ENCODE data around the gene ARHGEF37.
"Not testable (repeated sequence)": the region's sequence is repeated elsewhere in the genome, so short reads cannot be mapped to it uniquely, and the experiment has no call there.

Gene ARHGEF37

DNA sequence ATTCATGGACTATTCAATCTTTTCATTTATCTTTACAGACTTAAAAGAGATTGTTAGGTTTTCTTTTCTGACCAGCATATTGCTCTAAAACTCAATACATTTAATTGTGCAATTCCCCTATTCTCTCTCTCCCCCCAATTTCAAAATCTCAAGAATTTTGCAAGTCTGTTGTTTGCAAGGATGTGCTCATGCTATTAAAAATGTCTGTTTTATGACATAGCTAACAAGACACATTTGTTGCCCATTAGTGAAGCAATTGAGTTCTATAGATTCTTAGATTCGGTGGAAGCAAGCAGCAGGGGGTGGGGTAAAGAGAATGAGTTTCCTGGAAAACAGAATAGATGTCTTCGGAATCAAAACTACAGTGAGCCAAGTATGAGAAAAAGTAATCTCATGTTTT is 21.6 kb upstream of the ARHGEF37 start:
- in situ Hi-C loops (cut with MboI; ENCODE audit: low pct_unique_long_range_greater_than_20kb, low sequenced_read_pairs), result loop anchor here (10.0 kb wide), 1 partner anchor 115 kb away; no protein-coding TSS in a partner anchor

DNA sequence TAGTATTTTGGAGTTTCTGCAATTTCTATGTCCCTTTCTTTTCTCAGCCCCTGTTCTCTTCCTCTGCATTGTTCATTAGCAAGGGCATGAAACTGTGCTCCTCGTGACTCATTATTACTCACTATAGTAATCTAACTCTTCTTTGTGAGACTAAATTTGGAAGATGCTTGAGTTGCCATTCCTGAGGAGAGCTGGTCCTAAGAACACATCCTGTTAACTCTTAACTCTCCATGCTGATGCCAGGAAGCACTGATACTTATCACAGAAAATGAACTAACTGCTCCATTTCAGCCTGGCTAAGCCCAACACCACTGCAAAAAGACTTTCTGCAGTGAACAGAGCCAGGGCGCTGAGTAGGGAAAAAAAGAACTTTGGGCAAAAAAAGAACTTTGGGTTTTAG is 19.4 kb upstream of the ARHGEF37 start:
- in situ Hi-C loops (cut with MboI; ENCODE audit: low pct_unique_long_range_greater_than_20kb, low sequenced_read_pairs), result no loop called here
- no peak for DNase-seq

More for the DNA sequence above, 21.6 kb upstream of the ARHGEF37 start:
- no peak for DNase-seq

DNA sequence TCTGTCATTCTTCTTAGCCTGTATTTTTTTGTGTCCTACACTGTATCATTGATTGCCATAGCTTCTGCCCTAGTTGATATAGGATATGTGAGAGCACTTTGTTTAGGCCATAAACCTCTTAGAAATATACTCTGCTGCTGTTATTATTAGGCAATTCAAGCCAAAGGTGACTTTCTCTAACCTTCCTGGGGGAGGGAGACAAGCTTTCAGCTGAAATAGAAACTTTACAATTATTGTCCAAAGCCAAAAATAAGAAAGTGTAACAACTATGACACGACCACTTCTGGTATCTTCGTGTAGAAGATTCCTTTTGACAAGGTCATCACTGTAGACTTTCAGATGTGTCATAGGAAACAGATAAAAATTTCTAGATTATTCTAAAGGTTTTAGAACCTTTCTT is 17.8 kb upstream of the ARHGEF37 start:
- in situ Hi-C loops (cut with MboI; ENCODE audit: low pct_unique_long_range_greater_than_20kb, low sequenced_read_pairs), result no loop called here
- no peak for DNase-seq

DNA sequence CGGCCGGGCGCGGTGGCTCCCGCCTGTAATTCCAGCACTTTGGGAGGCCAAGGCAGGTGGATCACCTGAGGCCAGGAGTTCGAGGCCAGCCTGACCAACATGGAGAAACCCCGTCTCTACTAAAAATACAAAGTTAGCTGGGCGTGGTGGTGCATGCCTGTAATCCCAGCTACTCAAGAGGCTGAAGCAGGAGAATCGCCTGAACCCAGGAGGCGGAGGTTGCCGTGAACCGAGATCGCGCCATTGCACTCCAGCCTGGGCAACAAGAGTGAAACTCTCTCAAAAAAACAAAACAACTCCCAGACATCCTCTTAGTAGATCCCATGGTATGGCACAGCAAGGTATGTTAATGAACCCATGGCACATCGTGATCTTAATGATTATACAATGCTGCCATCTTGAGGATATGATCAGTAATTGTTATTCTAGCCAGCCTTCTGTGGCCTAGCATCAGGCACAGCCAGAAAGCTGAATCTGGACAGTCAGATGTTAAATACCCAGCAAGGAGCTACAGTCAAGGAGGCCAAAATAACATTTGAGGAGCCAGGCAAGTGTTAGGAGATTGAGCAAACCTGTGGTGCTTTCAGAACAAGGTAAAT is 16.7 kb upstream of the ARHGEF37 start:
- in situ Hi-C loops (cut with MboI; ENCODE audit: low pct_unique_long_range_greater_than_20kb, low sequenced_read_pairs), result not testable (repeated sequence)
- peak; percentile 73 for DNase-seq

DNA sequence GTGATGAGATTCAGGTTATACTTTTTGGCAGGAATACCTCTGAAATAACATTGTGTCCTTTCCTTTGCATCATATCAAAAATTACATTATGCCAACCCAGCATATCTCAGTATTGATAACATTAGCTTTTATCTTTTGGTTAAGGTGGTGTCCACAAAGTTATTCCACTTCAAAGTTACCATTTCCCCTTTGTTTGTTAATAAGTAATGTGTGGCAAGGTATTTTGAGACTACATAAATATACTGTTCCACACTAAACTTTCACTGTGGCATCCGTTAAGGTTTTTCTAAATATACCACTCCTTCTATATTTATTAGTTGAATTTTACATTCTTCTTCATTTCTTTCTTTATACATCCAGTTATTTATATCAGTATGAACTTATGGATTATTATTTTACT is 14.1 kb upstream of the ARHGEF37 start:
- in situ Hi-C loops (cut with MboI; ENCODE audit: low pct_unique_long_range_greater_than_20kb, low sequenced_read_pairs), result no loop called here
- no peak for DNase-seq

DNA sequence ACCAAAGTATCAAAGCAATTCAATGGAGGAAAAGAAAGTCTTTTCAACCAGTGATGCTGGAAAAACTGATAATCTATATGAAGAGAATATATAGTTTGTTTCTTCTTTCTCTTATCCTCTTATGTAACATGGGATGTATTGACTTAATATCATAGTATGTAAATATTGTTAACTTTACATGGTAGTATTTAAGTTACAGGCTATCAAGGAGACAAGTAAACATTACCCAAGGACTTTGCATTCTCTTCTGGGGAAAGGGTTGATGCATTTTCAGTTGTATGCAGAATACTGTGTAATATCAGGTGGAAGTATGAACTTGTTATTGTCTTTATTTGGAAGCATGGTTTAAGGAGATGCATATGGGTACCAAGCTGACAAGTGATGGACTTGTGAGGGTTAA is 9.1 kb upstream of the ARHGEF37 start:
- in situ Hi-C loops (cut with MboI; ENCODE audit: low pct_unique_long_range_greater_than_20kb, low sequenced_read_pairs), result no loop called here
- no peak for DNase-seq

DNA sequence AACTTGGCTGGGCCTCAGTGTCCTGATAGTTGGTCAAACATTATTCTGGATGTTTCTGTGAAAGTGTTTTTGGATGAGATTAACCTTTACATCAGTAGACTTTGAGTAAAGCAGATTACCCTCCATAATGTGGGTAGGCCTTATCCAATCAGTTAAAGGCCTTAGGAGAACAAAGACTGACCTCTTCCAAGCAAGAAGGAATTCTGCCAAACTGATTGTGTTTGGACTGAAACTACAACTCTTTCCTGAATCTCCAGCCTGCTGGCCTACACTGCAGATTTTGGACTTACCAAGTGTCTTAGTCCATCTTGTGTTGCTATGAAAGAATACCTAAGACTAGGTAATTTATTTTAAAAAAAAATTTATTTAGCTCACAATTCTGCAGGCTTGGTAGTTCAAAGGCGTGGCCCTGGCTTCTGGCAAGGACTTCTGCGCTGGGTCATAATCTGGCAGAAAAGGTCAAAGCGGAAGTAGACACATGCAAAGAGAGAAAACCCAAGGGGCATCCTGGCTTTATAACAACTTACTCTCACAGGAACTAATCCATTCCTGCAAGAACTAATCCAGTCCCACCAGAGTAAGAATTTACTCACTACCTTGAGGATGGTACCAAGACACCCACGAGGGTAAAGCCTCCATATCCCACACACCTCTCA is 8.6 kb upstream of the ARHGEF37 start:
- in situ Hi-C loops (cut with MboI; ENCODE audit: low pct_unique_long_range_greater_than_20kb, low sequenced_read_pairs), result no loop called here
- no peak for DNase-seq

DNA sequence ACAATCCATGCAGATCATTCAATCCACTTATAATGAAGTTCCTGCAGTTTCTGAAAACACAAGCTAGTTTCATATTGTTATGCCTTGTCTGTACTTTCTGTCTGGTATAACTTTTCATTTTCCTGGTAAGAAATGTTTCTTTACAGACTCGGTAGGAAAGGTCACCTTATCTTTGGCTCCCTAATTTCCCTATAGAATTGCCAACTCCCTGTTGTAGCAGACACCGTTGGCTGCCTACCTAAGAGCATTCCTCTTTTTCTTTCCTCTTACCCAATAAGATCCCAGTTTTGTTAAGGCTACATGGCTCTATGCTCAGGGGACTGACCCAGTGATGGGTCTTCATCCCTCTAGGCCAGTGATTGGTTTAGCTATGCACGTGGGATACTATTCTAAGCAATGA is 6.2 kb upstream of the ARHGEF37 start:
- in situ Hi-C loops (cut with MboI; ENCODE audit: low pct_unique_long_range_greater_than_20kb, low sequenced_read_pairs), result no loop called here
- DNase-seq, result no peak

DNA sequence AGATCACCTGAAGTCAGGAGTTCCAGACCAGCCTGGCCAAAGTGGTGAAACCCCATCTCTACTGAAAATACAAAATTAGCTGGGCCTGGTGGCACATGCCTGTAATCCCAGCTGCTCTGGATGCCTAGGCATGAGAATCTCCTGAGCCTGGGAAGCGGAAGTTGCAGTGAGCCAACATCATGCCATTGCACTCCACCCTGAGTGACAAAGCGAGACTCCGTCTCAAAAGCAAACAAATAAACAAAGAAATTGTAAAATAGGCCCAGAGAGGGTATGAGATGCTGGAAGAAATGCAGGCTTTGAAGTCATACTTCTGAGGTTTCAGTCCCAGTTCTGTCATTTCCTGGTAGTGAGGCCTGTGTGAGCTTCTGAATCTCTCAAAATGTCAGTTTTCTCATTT is 5.3 kb upstream of the ARHGEF37 start:
- DNase-seq, result no peak
- in situ Hi-C loops (cut with MboI; ENCODE audit: low pct_unique_long_range_greater_than_20kb, low sequenced_read_pairs), result no loop called here

DNA sequence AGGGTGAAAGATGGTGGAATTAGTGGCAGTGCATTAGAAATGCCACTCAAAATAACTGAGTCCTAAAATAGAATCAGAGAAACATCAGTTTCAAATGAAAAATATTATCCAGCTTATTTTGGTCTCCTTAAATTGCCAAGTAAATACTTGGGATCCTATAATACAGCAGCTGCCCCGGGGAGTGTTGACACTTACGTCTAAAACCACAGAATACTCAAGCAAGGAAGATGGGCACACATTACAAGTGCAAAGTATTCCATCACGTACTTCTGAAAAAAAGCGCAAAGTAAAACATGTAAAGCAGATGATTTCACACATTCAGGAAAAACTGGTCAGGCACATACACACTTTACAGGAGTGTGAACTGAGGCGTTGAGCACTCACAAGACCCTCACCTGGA is 2.4 kb upstream of the ARHGEF37 start:
- in situ Hi-C loops (cut with MboI; ENCODE audit: low pct_unique_long_range_greater_than_20kb, low sequenced_read_pairs), result no loop called here
- no peak for DNase-seq

DNA sequence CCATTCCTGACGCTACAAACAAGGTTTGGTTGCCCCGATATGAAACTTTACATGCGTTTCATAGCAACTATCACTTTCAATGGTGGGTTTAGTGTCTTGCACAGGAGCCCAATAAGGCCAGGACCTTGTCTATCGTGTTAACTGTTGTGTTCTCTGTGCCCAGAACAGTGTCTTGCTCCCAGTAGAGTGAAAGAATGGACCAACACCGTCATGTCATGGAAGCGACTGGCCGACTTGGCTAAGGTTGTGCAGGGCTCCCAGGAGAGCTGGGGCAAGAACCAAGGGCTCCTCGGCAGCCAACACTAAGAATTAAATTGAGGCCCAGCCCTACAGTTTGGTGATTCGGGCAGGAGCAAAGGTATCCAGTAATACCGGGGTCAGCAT is 498 bp upstream of the ARHGEF37 start:
- in situ Hi-C loops (cut with MboI; ENCODE audit: low pct_unique_long_range_greater_than_20kb, low sequenced_read_pairs), result no loop called here
- no peak for DNase-seq

DNA sequence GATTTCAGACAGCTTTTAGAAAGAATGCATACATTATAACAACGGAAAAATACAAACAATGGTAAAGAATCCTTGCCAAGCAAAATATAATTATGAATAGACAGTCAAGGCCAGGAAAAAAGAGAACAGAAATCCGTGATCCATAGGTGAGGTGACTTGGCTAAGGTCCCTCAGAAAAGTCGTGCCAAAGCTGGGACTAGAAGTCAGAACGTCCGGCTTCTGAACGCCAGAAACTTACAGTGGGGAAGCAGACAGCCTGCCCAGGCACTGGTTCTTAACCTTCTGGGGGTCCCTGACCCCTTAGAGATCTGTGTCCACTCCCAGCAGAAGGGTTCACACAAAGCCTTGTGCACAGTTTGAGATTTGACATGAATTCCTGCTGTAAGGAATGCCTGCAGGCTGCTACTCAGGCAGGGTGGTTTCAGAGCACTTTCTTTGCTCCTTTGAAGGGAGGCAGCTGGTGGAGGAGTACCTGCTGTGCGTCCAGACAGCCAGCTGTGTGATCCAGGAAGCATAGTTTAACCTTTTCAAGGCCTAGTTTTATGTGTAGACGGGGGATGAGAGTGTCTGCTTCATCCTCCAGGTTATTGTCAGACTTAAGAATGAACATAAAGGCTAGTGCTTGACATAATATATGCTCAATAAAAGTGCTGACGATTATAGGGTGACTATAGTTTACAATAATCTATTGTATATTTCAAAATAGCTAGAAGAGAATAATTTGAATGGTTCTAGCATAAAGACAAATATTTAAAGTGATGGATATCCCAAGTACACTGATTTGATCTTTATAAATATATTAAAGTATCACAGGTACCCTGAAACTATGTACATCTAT is 852 bp downstream of the ARHGEF37 start:
- in situ Hi-C loops (cut with MboI; ENCODE audit: low pct_unique_long_range_greater_than_20kb, low sequenced_read_pairs), result no loop called here
- DNase-seq, result no peak

DNA sequence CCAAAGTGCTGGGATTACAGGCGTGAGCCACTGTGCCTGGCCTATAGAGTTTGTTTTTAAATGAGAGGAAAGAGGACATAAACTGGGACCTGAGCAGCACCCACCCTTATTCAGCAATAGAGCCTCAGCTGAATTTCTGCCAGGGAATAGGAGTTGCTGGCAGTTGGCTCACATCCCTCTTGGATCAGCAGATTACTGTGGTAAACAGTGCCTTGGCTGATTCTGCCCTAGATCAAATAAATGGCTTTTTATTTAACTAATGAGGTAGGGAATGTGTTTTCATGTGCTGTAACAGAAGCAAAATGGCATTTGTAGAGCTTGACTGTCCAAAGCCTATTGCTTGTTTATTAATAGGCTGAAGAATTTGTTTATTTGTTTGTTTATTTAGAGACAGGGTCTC is 2.1 kb downstream of the ARHGEF37 start:
- in situ Hi-C loops (cut with MboI; ENCODE audit: low pct_unique_long_range_greater_than_20kb, low sequenced_read_pairs), result no loop called here
- DNase-seq, result no peak

DNA sequence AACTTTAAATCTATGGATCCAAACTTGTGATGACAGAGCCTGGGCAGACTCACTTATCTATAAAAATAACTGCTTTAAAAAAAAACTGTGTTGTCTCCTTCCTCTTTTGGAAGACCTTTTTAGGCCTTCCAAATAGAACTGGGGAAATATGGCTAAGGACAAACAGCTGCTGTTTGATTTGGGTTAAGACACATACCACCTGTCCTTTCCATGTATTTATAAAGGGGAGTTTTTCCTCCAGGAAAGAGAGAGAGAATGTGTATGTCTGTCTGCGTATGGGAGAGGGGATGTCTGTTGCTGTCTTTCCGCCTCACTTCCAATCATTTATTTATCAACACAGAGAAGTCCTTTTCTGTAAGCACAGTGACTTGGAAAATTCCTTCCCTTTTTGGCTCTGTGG is 2.8 kb downstream of the ARHGEF37 start:
- peak; percentile 16 for DNase-seq
- in situ Hi-C loops (cut with MboI; ENCODE audit: low pct_unique_long_range_greater_than_20kb, low sequenced_read_pairs), result no loop called here

DNA sequence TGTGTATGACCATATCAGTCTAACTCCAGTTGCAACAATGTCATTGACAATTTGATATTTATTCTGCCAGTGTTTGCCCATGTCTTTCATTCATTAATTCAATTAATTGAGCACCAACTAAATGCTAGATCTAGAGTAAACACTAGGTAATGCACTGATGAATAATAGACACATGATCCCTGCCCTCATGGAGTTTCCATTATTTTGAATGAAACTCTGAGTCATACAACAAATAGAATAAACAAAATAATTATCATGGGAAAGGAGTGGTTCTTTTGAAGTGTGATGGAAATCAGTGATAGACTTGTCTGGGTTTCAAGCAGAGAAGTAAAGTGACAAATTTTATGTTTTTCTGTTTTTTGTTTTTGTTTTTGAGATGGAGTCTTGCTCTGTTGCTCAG is 4.6 kb downstream of the ARHGEF37 start:
- DNase-seq, result no peak
- in situ Hi-C loops (cut with MboI; ENCODE audit: low pct_unique_long_range_greater_than_20kb, low sequenced_read_pairs), result no loop called here

DNA sequence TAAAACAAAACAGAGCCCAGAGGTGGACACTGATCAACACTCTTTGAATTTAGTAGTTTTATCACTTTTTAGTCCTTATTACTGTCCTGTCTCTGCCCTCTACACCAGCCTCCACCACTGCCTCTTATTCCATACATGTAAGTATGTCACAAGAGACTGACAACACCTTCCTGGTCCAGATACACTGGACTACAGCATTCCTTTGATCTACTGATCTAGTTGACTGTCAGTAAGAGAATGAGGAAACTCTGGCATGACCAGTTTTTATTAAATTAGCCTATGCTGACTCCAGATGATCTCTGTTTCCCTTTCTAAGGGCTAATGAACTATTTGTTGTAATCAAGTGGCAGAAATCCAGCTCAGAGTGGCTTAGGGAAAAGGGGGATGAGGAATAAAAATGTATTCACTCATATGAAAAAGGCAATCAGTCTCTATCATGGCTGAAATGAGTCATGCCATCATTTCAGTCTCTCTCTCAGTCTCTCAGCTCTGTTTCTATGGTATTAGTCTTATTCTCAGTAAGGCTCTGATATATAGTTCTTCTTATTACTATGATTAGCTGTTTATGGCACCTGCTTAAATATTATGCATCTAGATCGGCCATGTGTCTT is 5.5 kb downstream of the ARHGEF37 start:
- in situ Hi-C loops (cut with MboI; ENCODE audit: low pct_unique_long_range_greater_than_20kb, low sequenced_read_pairs), result no loop called here
- DNase-seq, result no peak

DNA sequence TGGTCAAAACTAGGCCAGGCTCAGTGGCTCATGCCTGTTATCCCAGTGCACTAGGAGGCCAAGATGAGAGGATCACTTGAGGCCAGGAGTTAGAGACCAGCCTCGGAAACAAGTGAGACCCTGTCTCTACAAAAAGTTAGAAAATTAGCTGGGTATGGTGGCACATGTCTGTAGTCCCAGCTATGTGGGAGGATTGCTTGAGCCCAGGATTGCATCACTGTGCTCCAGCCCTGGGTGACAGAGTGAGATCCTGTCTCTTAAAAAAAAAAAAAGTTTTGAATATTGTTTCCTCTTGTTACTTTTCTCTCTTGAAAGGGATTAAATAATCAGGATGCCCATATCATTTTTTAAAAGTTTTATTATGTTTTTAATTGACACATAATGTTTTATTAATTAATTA is 7.6 kb downstream of the ARHGEF37 start:
- in situ Hi-C loops (cut with MboI; ENCODE audit: low pct_unique_long_range_greater_than_20kb, low sequenced_read_pairs), result no loop called here
- no peak for DNase-seq

DNA sequence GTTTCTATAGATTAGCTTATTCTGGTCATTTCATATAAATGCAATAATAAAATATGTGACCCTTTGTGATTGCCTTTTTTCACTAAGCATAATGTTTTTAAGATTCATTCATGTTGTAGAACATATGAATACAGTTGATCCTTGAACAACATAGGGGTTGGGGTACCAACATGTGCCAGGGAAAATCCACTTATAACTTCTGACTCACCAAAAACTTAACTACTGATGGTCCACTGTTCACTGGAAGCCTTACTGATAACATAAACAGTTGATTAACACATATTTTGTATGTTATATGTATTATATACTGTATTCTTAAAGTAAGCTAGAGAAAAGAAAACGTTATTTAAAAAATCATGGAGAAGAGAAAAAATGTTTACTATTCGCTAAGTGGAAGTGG is 12.1 kb downstream of the ARHGEF37 start:
- in situ Hi-C loops (cut with MboI; ENCODE audit: low pct_unique_long_range_greater_than_20kb, low sequenced_read_pairs), result no loop called here

DNA sequence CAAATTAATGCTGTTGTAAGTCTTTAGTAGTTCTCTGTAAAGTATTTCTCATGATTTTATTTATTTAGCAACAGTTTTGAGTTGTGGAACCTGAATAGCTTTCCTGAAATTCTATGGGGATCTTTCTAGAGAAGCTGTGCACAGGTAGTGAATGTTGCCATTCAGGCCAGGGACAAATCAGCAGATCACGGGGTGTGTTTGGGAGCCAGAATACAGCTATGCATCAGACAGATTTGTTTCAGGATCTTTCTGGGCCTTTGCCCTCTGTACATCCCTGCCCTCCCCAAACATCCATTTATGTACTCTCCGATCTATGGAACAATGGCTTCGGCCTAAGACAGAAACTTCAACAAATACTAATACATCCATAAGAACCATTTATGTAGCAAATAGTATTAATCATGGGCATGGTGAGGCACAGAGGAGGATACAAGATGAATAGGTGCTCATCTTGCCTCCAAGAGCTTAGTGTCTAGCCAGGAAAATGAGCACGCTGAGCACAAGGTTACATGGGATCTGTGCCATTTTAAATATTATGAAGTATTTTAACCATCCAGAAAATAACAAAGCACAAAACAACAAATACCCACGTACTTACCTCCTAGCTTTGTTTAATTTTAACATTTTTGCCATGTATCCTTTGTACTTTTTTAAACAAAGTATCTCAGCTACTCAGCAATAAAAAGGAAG is 13.1 kb downstream of the ARHGEF37 start:
- in situ Hi-C loops (cut with MboI; ENCODE audit: low pct_unique_long_range_greater_than_20kb, low sequenced_read_pairs), result no loop called here
- no peak for DNase-seq

More for the DNA sequence above, 12.1 kb downstream of the ARHGEF37 start:
- no peak for DNase-seq
